ENCODE measurements around the gene RAI2. TPM values are rescaled to one million over a fixed set of nuclear protein-coding genes. Genes with fewer than 3 reads are reported as not detected.

RAI2 gene
- total and polyA plus RNA-seq, 9 donors, result 26.5 to 72.9 (median 43.6) TPM

DNA sequence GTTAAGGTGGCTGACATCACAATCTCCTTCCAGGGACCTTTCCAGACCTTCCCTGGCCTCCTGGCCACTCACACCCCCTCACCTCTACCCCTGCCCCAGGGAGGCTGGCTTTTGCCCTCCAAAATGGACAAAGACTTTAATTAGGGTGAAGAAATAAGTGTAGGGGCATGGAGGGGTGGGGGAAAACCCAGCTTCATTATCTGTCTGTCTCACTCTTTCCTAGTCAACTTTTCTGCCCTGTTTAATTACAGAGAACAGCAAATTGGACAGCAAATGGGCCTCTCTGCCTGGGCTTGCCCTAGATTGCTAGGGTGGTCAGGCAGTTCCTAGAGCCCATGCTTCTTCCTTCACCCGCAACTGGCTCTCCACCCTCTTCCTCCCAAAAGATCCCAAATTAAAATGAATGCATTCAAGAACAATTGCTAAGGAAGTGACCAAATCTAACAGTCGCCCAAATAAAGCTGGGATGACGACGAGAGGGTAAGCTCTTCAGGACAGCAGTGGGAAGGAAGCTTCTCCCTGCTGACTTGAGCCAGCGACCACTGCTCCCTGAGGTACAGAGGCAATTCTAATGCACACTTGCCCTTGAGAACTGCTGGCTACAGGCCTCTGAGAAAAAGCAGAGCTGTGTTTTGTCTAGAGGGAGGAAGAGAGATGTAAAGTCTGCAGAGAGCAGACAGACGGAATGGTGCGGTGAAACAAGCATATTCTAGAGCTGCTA lies 12.4 kb downstream of the RAI2 start:
- H3K36me3 ChIP-seq, result no peaks in the 10 kb centered on the region
- no peak overlapping the region for H3K27ac ChIP-seq
- no peaks in the 10 kb centered on the region for H3K27me3 ChIP-seq
- no peak for TF ChIP-seq EP300 (IDR thresholded peaks at IDR 0.05)
- no peak for TF ChIP-seq POLR2A (IDR thresholded peaks at IDR 0.05)
- TF ChIP-seq CTCF (IDR thresholded peaks at IDR 0.05), result no peak
- H3K9me3 ChIP-seq, result no peaks in the 10 kb centered on the region
- H3K4me1 ChIP-seq (ENCODE audit: insufficient read depth), result peaks cover 6% of the 10 kb centered on the region
- WGBS, 3 donors, result 35 to 45% (median 38%) methylated on average over 7 of the region's 7 CpGs
- H3K4me3 ChIP-seq, result no peak overlapping the region
- DNase-seq, result no peak
- intact Hi-C loops (cut with DNase I), result no loop called here

DNA sequence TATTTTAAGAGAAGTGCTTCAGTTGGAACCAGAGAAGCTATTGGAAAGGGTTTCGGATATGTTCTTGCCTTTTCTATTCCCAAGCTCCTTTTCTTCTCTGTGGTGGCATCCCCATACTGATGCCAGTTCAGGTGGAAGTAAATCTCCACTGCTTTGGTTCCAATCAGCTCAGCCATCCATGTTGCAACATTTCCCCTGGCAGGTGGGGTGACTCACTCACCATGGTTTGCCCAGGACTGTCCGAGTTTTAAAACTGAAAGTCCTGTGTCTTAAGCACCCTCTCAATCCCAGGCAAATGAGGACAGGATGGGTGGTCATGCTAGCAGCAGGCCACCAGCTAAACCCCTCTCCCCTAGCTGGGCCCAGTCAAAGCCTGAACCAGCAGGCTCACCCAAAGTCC lies 15.1 kb downstream of the RAI2 start:
- 67 to 81% (median 77%) methylated on average over 2 of the region's 2 CpGs for WGBS, 3 donors
- H3K27ac ChIP-seq, result no peak overlapping the region
- H3K36me3 ChIP-seq, result no peaks in the 10 kb centered on the region
- no peak for DNase-seq
- no peaks in the 10 kb centered on the region for H3K27me3 ChIP-seq
- H3K9me3 ChIP-seq, result no peaks in the 10 kb centered on the region
- peaks cover 5% of the 10 kb centered on the region for H3K4me1 ChIP-seq (ENCODE audit: insufficient read depth)
- intact Hi-C loops (cut with DNase I), result no loop called here
- H3K4me3 ChIP-seq, result no peak overlapping the region
- no peak for TF ChIP-seq CTCF (IDR thresholded peaks at IDR 0.05)
- no peak for TF ChIP-seq EP300 (IDR thresholded peaks at IDR 0.05)
- no peak for TF ChIP-seq POLR2A (IDR thresholded peaks at IDR 0.05)

DNA sequence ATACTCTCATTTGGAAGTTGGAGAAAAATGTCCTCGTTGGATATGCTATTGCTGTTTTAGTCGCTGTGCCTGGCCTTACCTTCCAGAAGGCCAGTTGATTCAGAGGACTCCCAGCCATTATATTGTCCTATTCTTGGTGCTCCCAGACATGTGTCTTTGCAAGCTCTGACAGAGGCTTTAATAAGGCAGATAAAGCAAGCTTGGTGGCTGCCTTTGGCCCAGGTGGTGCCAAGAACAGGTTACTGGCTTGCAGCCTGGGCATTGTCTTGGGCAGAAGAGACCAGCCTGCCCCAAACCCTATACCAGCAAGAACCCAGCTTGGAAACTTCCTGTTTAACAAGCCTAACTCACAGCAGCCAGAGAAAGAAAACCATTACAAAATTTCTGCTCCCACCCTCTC lies 16.9 kb downstream of the RAI2 start:
- 46 to 60% (median 46%) methylated on average over 2 of the region's 2 CpGs for WGBS, 3 donors
- TF ChIP-seq POLR2A (IDR thresholded peaks at IDR 0.05) (no peak), CTCF (IDR thresholded peaks at IDR 0.05) (no peak), EP300 (IDR thresholded peaks at IDR 0.05) (no peak)
- peaks cover 5% of the 10 kb centered on the region for H3K4me1 ChIP-seq (ENCODE audit: insufficient read depth)
- intact Hi-C loops (cut with DNase I), result no loop called here
- no peaks in the 10 kb centered on the region for H3K36me3 ChIP-seq
- no peak overlapping the region for H3K4me3 ChIP-seq
- H3K9me3 ChIP-seq, result no peaks in the 10 kb centered on the region
- no peak for DNase-seq
- no peaks in the 10 kb centered on the region for H3K27me3 ChIP-seq
- no peak overlapping the region for H3K27ac ChIP-seq

DNA sequence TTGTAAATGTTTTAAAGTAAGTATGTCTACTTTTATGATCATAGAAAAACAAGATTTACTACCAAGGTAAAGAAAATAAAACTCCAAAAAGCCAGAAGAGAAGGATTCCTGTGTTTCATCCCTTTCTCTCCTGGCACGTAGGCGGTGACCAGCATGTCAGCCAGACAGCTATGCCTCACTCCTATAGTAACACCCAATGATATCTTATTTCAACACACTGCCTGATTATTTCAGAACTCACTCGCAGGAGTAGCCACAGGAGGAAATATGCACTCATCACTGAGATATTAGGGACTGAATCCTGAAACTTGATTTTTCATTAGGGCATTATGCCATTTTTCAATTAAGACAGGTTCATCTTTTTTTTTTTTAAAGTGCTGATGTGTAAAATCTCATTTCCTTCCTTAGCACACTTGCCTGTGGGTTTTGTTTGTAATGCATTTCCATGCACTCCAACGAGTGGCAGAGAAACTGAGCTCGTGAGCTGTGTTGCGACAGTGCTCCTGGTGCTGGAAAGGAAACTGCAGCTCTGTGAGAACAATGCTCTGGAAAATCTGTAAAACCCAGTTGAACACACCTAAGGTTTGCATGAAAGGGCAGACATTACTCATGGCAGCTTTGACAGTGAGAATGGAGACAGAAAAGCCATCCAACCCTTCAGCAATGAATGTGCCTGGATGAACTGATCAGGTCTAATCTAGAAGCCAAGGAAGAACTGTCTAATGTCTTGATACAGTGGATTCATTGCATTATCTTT lies 18.2 kb downstream of the RAI2 start:
- DNase-seq, result no peak
- H3K9me3 ChIP-seq, result no peaks in the 10 kb centered on the region
- no peaks in the 10 kb centered on the region for H3K36me3 ChIP-seq
- no peak overlapping the region for H3K27ac ChIP-seq
- H3K4me3 ChIP-seq, result no peak overlapping the region
- H3K27me3 ChIP-seq, result no peaks in the 10 kb centered on the region
- TF ChIP-seq POLR2A (IDR thresholded peaks at IDR 0.05), result no peak
- TF ChIP-seq EP300 (IDR thresholded peaks at IDR 0.05), result no peak
- no peak for TF ChIP-seq CTCF (IDR thresholded peaks at IDR 0.05)
- intact Hi-C loops (cut with DNase I), result no loop called here
- no peaks in the 10 kb centered on the region for H3K4me1 ChIP-seq (ENCODE audit: insufficient read depth)
- WGBS, 3 donors, result 57 to 68% (median 58%) methylated on average over 6 of the region's 6 CpGs
